ENCODE data around the gene ARIH1.

GRCh38 chr15:72475674-72476073, 1.5 kb downstream of the ARIH1 start:
- no peak for TF ChIP-seq POLR2AphosphoS5 (IDR thresholded peaks at IDR 0.05)
- TF ChIP-seq CTCF (IDR thresholded peaks at IDR 0.05) = no peak
